Measurements from ENCODE around the gene HFE.
"Not testable (repeated sequence)": the region's sequence is repeated elsewhere in the genome, so short reads cannot be mapped to it uniquely, and the experiment has no call there.

The HFE gene

GRCh38 chr6:26048590-26048989 lies 38.6 kb upstream of the HFE start:
- Histone ChIP-seq H3K36me3 (replicated peaks; ENCODE audit: low read depth, low read length) (no peaks in the 10 kb centered on the region), H3K9ac (ENCODE audit: low read length) (no peak overlapping the region), H3K4me2 (ENCODE audit: low read length) (no peak overlapping the region), H3K4me1 (ENCODE audit: low read length) (no peaks in the 10 kb centered on the region), H3K79me2 (ENCODE audit: low read length) (no peaks in the 10 kb centered on the region), H3K27ac (ENCODE audit: low read length) (no peak overlapping the region), H2AFZ (ENCODE audit: low read depth, low read length) (no peak overlapping the region), H3K27me3 (ENCODE audit: low read depth, low read length) (no peaks in the 10 kb centered on the region), H4K20me1 (ENCODE audit: insufficient read depth, low read length) (no peaks in the 10 kb centered on the region), H3K4me3 (ENCODE audit: low read length) (no peak overlapping the region), H3K9me3 (ENCODE audit: insufficient read depth, low read length) (peaks cover 19% of the 10 kb centered on the region; the same call in 1 of the 2 replicates)
- TF ChIP-seq CTCF (IDR thresholded peaks at IDR 0.05; ENCODE audit: low read depth, low read length) (no peak), EZH2phosphoT487 (IDR thresholded peaks at IDR 0.05; ENCODE audit: low read depth) (no peak)

- H3K27ac ChIP-seq (ENCODE audit: low read length), result no peak overlapping the region
- H3K36me3 ChIP-seq (replicated peaks; ENCODE audit: low read depth, low read length), result no peaks in the 10 kb centered on the region
- H3K4me2 ChIP-seq (ENCODE audit: low read length), result no peak overlapping the region
- peaks cover 12% of the 10 kb centered on the region for H3K4me1 ChIP-seq (ENCODE audit: low read length)
- H2AFZ ChIP-seq (ENCODE audit: low read depth, low read length), result no peak overlapping the region
- H3K79me2 ChIP-seq (ENCODE audit: low read length), result no peaks in the 10 kb centered on the region
- no peaks in the 10 kb centered on the region for H4K20me1 ChIP-seq (ENCODE audit: insufficient read depth, low read length)
- H3K27me3 ChIP-seq (ENCODE audit: low read depth, low read length), result no peaks in the 10 kb centered on the region
- H3K9me3 ChIP-seq (ENCODE audit: insufficient read depth, low read length), result no peaks in the 10 kb centered on the region
- no peak overlapping the region for H3K9ac ChIP-seq (ENCODE audit: low read length)
- TF ChIP-seq EZH2phosphoT487 (IDR thresholded peaks at IDR 0.05; ENCODE audit: low read depth) (no peak), CTCF (IDR thresholded peaks at IDR 0.05; ENCODE audit: low read depth, low read length) (no peak)
- H3K4me3 ChIP-seq (ENCODE audit: low read length), result no peak overlapping the region
These were observed 35.4 kb upstream of the HFE start for GRCh38 chr6:26051665-26052310.

DNA sequence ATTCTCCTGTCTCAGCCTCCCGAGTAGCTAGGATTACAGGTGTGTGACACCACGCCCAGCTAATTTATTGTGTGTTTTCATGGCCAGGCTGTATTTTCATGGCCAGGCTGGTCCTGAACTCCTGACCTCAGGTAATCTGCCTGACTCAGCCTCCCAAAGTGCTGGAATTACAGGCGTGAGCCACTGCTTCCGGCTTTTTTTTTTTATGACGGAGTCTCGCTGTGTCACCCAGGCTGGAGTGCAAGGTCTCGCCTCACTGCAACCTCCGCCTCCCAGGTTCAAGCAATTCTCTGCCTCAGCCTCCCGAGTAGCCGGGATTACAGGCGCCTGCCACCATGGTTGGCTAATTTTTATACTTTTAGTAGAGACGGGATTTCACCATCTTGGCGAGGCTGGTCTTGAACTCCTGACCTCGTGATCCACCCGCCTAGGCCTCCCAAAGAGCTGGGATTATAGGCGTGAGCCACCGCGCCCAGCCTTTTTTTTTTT lies 34.4 kb upstream of the HFE start:
- H2AFZ ChIP-seq (ENCODE audit: low read depth, low read length); H3K9me3 ChIP-seq (ENCODE audit: insufficient read depth, low read length); H3K27me3 ChIP-seq (ENCODE audit: low read depth, low read length); H4K20me1 ChIP-seq (ENCODE audit: insufficient read depth, low read length); H3K4me3 ChIP-seq (ENCODE audit: low read length); H3K4me2 ChIP-seq (ENCODE audit: low read length); H3K9ac ChIP-seq (ENCODE audit: low read length); H3K27ac ChIP-seq (ENCODE audit: low read length); H3K36me3 ChIP-seq (replicated peaks; ENCODE audit: low read depth, low read length); H3K79me2 ChIP-seq (ENCODE audit: low read length): not testable (repeated sequence)
- peaks cover 21% of the 10 kb centered on the region for H3K4me1 ChIP-seq (ENCODE audit: low read length)

- Histone ChIP-seq H4K20me1 (ENCODE audit: insufficient read depth, low read length) (no peaks in the 10 kb centered on the region), H3K27ac (ENCODE audit: low read length) (peak overlapping the region; percentile 99), H3K9ac (ENCODE audit: low read length) (peak overlapping the region; percentile 90), H2AFZ (ENCODE audit: low read depth, low read length) (0 out of 2 replicates have a peak overlapping the region, but pooled peaks have one; percentile 45), H3K4me3 (ENCODE audit: low read length) (peak overlapping the region; percentile 79), H3K4me1 (ENCODE audit: low read length) (peaks cover 23% of the 10 kb centered on the region), H3K36me3 (replicated peaks; ENCODE audit: low read depth, low read length) (no peaks in the 10 kb centered on the region), H3K4me2 (ENCODE audit: low read length) (peak overlapping the region; percentile 65), H3K27me3 (ENCODE audit: low read depth, low read length) (no peaks in the 10 kb centered on the region), H3K9me3 (ENCODE audit: insufficient read depth, low read length) (no peaks in the 10 kb centered on the region), H3K79me2 (ENCODE audit: low read length) (no peaks in the 10 kb centered on the region)
- no peak for TF ChIP-seq CTCF (IDR thresholded peaks at IDR 0.05; ENCODE audit: low read depth, low read length)
- TF ChIP-seq EZH2phosphoT487 (IDR thresholded peaks at IDR 0.05; ENCODE audit: low read depth), result no peak
These were observed 33.0 kb upstream of the HFE start for GRCh38 chr6:26053992-26054780.
